Measurements from ENCODE around the gene HTRA1. TPM values are rescaled to one million over a fixed set of nuclear protein-coding genes. Genes with fewer than 3 reads are reported as not detected.

Gene HTRA1
- total and polyA plus RNA-seq, 2 of the 4 experiments (the other 2 are of a cell fraction), result 28.5 to 108 TPM

GRCh38 chr10:122419016-122419415 lies 42.3 kb upstream of the HTRA1 start:
- Histone ChIP-seq H3K79me1 (ENCODE audit: low read depth in 1 of 2, low read length in 2 of 2) (no peaks in the 10 kb centered on the region), H3K14ac (replicated peaks; ENCODE audit: low read depth, low read length) (no peak overlapping the region), H3K4ac (ENCODE audit: low read depth, low read length) (no peak overlapping the region), H3K9ac (ENCODE audit: low read depth, low read length) (no peak overlapping the region), H2AK9ac (replicated peaks; ENCODE audit: low read depth, low read length, poor library complexity) (no peak overlapping the region), H3K36me3 (ENCODE audit: control insufficient read depth, insufficient read depth, low read length) (peaks cover 2% of the 10 kb centered on the region; the same call in 1 of the 2 replicates), H3K56ac (ENCODE audit: extremely low read depth, insufficient read depth, low read length) (no peak overlapping the region), H4K91ac (ENCODE audit: insufficient read depth, low read depth, low read length) (no peak overlapping the region), H3K4me1 (ENCODE audit: control insufficient read depth, insufficient read depth, low read length) (peaks cover 4% of the 10 kb centered on the region), H3K4me2 (ENCODE audit: low read depth, low read length) (peak overlapping the region; percentile 15; the same call in 1 of the 2 replicates), H3K4me3 (ENCODE audit: insufficient read depth, low read depth, low read length) (no peak overlapping the region), H2AK5ac (ENCODE audit: low read depth, low read length) (no peak overlapping the region), H3K27me3 (ENCODE audit: control insufficient read depth, insufficient read depth, low read length) (no peaks in the 10 kb centered on the region), H3K27ac (ENCODE audit: insufficient read depth, low read length) (no peak overlapping the region), H2BK15ac (ENCODE audit: low read depth, low read length) (no peak overlapping the region), H3K9me3 (ENCODE audit: control insufficient read depth, insufficient read depth, low read length) (no peaks in the 10 kb centered on the region), H2BK120ac (ENCODE audit: low read depth, low read length) (no peak overlapping the region), H4K5ac (ENCODE audit: low read depth, low read length) (no peak overlapping the region), H3K23ac (ENCODE audit: low read depth, low read length) (no peak overlapping the region), H4K8ac (ENCODE audit: low read depth in 2 of 2, low read length in 2 of 2) (no peak overlapping the region), H3K9me1 (ENCODE audit: insufficient read depth, low read length) (peaks cover 5% of the 10 kb centered on the region), H2BK20ac (ENCODE audit: low read depth, low read length) (no peak overlapping the region), H2BK5ac (ENCODE audit: low read depth, low read length, poor library complexity, severe bottlenecking) (no peak overlapping the region), H2AFZ (replicated peaks; ENCODE audit: low read length, poor library complexity) (no peak overlapping the region), H4K20me1 (ENCODE audit: insufficient read depth, low read length) (no peaks in the 10 kb centered on the region), H3K18ac (ENCODE audit: low read depth, low read length) (no peak overlapping the region)
- dilution Hi-C loops (cut with HindIII; ENCODE audit: low sequenced_read_pairs, unreplicated experiment) (no loop called here), intact Hi-C loops (cut with micrococcal nuclease) (no loop called here), in situ Hi-C loops (cut with MboI; ENCODE audit: low sequenced_read_pairs) (no loop called here)
- BruUV-seq (replicated peaks), result no TSS peak
- DNase-seq (no peak), ATAC-seq (ENCODE audit: low read depth) (peak; percentile 38; the same call in 1 of the 2 replicates)
- POLR2A ChIA-PET (ENCODE audit: unreplicated experiment), result no interaction called here
- TF ChIP-seq POLR2A (IDR thresholded peaks at IDR 0.05; ENCODE audit: low read depth, low read length) (no peak), RFX5 (IDR thresholded peaks at IDR 0.05; ENCODE audit: low read depth, low read length) (no peak), ELK1 (IDR thresholded peaks at IDR 0.05; ENCODE audit: borderline replicate concordance, low read depth, low read length) (no peak), NFE2L2 (IDR thresholded peaks at IDR 0.05; ENCODE audit: low read depth, low read length) (no peak), CTCF (conservative IDR thresholded peaks at IDR 0.05; ENCODE audit: low read depth, low read length) (no peak), FOS (IDR thresholded peaks at IDR 0.05; ENCODE audit: low read depth, low read length) (no peak), CHD1 (IDR thresholded peaks at IDR 0.05; ENCODE audit: low read depth, low read length) (no peak), MAZ (IDR thresholded peaks at IDR 0.05; ENCODE audit: borderline replicate concordance, low read depth, low read length) (no peak)
- no CpG with 5 or more reads among the region's 1 CpG for WGBS, 2 experiments (ENCODE audit: extremely low coverage in 2 of 2, insufficient read length in 1 of 2)
- CTCF ChIA-PET, result interaction anchor here (0.7 to 2.0 kb wide), 4 partner anchors 11 to 76 kb away, joined by 3 to 5 read pairs (median 4); no protein-coding TSS in a partner anchor

All from IMR-90 (cell line).